T-helper 1 cell (primary cell): ENCODE results near the gene RBM18.

Experiments used
- DNase-seq, 5 donors: peaks; one replicate each; pipeline ENCODE4 v3.0.0-alpha.2; 2012 to 2020

Gene RBM18

DNA sequence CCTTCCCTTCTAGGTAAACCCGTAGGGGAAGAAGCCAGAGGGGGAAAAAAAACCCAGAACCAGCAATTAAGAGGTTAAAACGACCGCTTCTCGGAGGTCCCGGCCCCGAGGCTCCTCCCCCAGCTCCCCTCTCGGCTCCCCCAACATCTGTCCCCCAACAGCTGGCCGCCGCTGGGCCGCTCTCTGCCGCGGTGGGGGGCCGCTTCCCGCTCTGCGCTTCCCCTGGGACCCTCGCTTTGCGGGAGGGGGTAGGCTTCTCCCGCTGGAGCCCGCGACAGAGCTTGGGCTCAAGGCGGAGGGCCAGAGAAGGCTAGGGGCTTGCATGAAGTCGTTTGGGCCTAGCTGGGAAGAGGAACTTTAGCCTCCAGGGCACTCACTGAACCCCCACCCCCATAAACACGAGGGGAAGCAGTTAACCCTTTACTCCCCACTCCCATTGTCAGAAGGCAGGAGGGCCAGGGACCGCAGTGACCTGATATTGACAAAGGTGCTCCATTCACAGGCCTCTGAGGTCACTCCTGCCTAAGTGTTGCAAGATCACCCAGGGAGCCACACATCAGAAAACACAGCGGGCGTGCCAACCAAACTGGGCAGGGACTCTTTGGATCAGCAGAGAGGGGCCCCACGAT is 43.3 kb downstream of the RBM18 start:
- no peak for DNase-seq

DNA sequence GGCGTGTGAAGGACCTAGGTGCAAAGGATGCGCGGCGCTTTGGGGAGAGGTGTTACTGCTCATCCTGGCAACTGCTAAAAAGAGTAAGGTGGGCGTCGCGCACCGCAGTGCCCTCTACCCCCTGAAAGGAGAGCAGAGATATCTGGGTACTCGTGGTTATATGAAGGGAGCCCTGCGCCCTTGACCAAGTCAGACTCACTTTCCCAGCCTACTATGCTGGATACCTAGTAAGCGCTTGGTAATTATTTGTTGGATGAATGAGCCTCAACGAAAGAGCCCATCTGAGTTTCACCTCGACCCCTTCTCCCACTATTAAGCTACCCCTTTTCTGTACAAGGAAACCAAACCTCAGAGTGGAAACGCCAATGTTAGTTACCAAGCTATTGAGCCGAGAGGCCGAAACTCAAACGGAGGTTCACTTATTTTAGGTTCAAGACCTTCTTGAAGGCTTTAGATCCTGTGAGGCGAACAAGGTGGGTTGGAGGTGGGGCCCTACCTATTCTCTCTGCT is 43.9 kb downstream of the RBM18 start:
- DNase-seq = no peak

DNA sequence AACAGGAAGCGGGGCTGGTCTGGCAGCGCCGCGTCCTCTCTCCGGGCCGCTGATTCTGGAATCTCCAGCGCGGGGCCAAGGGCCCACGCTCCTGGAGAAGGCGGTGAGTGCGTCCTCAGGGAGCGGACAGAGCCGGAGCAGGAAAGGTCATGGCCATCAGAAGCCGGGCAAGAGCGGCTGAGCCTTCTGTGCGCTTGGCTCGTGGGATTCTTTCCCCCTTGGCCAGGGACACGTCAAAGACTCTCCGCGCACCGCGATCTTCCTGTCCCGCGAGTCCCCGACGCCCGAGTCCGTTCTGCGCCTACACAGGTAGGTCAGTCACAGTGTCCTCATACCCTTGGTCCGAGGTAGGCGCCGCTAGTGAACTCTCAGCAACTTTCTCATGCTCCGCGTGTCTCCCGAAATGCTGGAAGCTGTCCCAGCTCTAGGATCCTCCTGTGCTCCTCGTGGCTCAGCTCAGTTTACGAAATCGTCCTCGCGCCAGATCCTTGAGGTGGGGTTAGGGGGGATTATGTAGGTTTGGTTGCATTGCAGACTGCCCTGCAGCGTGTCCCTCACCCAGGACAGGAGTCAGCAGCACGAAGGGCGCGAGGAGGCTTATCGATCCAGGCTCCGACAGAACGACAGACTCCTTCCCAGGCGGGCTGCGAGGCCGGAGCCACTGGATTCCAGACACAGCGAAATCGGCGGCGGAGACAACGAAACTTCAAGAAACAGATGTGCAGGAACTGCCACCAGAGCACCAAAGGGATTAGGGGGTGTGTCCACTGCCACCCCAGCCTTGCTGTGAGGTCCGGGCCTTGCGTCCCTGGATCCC is 44.6 kb downstream of the RBM18 start:
- DNase-seq = no peak

GRCh38 chr9:122218935-122219855 is 45.4 kb downstream of the RBM18 start:
- DNase-seq = no peak

DNA sequence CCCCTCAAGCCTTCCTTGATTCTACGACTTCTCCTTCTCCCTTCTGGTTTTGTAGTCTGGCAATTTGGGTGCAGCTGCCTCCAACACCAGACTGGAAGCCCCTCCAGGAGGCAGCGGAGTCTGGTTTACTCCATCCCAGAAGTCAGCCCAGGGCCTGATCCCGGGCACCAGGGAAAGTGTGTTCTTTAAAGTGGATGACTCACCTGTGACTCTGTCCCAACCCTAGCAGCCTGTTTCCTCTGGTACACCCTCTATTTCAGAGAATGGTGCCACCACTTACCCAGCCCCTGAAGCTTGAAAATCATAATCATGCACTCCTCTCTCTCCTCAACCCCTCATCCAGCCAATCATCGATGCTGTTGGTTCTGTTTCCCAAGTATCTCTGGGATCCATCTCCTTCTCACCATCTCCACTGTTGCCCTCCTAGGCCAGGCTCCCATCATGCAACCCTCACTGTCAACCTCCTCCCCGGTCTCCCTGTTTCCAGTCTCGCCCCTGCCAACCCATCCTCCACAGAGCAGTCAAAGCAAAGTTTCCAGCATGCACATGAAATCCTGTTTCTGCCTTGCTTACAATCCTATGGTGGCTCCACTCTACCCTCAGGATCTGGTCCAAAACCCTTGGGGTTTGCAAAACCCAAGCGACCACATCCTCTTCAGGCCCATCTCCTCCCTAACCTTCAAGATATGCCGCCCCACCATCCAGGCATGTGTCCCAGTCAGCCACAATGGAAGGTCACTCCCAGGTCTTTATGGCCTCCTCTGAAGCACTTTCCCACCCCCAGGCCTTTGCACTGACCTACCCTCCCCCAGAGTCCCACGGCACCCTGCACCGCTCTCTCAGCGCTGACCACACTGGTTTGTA is 46.3 kb downstream of the RBM18 start:
- no peak for DNase-seq

GRCh38 chr9:122217640-122218039 is 47.0 kb downstream of the RBM18 start:
- DNase-seq = no peak

DNA sequence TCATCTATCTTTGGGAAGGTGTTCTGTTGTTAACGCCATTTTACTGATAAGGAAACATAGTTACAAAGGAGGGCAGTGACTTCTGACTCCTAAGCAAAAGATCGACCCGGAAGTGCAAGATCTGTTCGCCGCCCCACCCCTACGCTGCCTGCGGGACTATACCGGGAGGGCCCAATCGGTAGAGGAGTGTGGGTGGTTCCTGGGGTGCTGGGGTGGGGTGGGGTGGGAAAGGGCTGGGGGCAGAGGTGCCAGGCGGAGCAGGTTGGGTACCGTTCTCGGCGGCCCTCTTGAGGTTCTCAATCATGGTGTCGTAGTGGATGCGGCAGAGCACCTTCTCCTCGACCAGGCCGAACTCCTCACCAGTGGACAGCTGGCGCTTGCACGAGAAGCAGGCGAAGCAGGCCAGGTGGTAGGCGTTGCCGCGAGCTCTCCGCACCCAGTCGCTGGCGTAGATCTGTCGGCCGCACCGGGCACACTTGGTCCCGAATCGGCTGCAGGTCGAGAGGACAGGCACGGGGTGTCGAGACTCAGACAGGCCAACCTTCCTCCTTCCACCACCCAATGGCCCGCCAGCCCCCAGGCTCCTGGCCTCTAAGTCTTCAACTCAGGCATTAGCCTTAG is 47.7 kb downstream of the RBM18 start:
- no peak for DNase-seq

DNA sequence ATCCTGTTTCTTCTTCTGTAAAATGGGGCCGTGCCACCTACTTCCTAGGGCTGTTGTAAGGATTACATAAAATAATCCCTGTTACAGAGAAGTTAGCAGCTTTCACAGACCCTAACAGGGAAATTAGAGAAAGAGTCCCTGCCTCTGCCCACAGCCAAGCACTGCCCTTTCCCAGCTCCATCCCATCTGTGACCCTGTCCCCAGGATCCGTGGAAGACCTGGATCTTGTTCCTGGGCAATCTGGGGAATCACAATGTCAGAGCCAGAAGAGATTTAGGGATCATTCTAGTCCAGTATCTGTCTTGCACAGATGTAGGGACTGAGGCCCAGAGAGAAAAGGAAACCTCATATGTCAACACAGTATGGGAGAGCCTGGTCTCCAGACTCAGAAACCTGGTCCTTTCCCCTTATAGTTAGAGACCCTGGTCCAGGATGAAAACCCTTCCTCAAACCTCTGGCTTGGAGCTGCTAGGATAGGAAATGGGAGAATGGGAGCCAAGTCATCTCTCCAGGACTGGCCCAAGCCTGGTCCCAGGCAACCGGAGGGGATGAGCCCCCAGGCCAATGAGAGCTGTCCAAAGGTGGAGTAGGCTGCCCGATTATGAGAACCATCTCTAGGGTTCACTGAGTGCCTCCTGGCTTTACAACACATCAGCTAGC is 48.4 kb downstream of the RBM18 start:
- no peak for DNase-seq

DNA sequence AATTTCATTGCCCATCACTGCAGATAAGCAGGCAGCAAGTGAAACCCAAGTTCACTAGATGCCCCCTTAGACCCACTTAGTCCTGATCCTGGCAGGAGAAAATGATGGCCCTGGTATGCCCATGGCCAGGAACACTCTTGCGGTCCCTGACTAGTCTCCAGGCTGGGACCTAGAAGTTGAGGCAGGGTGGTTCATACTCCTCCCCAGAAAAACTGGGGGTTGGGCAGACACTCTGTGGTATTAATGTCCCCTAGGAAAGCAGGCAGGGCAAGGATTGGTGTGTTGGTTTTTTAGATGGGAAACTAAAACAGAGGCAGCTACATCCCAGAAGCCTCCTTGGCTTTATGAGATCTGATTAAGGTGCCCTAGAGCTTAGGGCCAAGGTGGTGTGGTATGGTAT is 49.0 kb downstream of the RBM18 start:
- no peak for DNase-seq

DNA sequence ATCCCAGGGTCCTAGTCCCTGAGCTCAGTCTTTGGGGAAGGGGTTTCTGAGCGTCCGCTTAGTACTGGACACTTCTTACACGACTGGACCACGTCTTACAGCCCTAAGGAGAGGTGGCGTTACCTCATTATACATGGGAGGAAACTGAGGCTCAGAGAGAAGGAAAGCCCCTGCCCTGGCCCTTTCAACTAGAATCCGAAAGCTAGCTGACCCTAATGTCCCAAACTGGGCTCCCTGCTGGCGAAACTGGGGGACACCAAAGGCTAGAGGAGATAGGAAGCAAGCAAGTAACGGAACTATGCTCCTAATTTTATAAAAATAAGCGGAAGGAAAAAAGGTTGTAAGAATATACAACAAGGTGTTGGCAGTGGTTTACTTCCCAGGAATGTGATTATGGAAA is 50.1 kb downstream of the RBM18 start:
- no peak for DNase-seq

GRCh38 chr9:122213589-122214413 is 50.8 kb downstream of the RBM18 start:
- peak in 3 of 5 donors; percentile 8 to 61 (median 29) for DNase-seq

DNA sequence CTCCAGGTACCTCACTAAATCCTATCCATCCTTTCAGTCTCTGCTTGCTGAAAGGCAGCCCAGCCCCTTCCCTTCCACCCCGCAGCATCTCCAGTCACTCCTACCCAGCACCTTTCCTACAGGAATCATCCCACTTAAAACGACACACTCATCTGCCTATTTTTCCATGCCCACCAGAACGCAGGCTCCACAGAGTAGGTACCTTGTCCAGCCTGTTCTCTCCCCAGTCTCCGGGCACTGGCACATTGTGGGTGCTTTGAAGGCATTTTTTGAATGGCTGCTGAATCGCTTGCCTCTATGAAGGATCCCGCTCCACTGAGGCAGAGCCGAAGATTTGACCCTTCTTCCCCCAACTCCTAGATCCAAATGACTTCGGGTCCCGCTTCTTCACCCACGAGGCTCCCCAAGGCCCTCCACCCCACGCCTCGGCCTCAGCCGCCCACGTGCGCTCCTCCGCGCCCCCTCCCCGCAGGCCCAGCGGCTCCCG is 51.5 kb downstream of the RBM18 start:
- DNase-seq = no peak

GRCh38 chr9:122212473-122213004 is 52.1 kb downstream of the RBM18 start:
- DNase-seq = no peak

- no peak for DNase-seq
Measured at GRCh38 chr9:122209451-122209850, 55.2 kb downstream of the RBM18 start.

DNA sequence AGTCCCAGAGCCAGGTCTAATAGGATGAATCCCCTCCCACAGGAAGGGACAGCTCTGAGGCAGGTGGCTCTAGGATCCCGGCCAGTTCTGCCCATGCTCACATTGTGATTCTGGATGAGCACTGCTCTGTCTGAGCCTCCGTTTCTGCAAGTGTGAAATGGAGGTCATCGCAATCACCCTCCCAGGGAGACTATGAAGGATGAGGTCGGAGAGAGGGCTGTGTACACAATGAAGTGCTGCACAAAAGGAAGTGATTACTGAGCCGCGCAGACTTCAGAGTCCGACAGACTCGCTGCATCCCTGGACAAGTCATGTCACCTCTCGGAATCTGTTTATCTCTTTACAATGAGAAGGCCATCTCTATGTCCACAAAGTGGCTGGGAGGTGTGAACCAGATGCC is 57.5 kb downstream of the RBM18 start:
- DNase-seq = no peak

GRCh38 chr9:122206118-122207046 is 58.3 kb downstream of the RBM18 start:
- no peak for DNase-seq

GRCh38 chr9:122205176-122205575 is 59.5 kb downstream of the RBM18 start:
- DNase-seq = no peak

GRCh38 chr9:122204491-122204890 is 60.1 kb downstream of the RBM18 start:
- no peak for DNase-seq

DNA sequence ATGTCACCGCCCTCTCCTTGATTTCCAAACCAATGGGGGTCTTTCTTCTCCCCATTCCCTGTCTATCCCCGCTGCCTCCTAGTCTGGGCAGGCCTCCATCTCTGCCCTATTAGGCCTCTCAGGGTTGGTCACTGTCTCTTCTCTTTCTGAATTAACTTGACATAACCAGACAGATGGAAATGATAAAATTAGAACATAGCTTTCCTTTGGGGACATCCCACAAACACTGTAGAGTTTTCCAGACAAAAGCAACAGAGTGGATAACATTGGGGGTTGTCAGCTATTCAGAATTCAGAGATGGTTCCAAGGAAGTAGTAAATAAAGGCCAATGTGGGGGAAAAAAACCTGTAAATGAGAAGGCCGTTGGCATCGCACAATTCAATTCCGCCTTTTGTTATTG is 60.6 kb downstream of the RBM18 start:
- no peak for DNase-seq
